Keratinocyte (primary cell): ENCODE measurements around the gene NEBL. TPM values are rescaled to one million over a fixed set of nuclear protein-coding genes. Genes with fewer than 3 reads are reported as not detected.

Experiments
- DNase-seq: peaks from one replicate; pipeline ENCODE4 v3.0.0-alpha.2; 2011; ENCODE audit warnings: low read depth, missing footprints, low spot score
- FAIRE-seq: peaks from 2 replicates; lab custom pipeline; 2011; peaks lifted over from hg19 to GRCh38; lab: Jason Lieb, UNC
- H2AFZ ChIP-seq: 2 replicates; pipeline ENCODE4 v1.6.0; 2012; ENCODE audit warnings: low read length, control low read depth, inconsistent platforms; ENCODE audit not compliant: control insufficient read depth
- H3K27ac ChIP-seq: 2 replicates; pipeline ENCODE4 v1.5.1; 2011; ENCODE audit warnings: low read length; ENCODE audit not compliant: control insufficient read depth, insufficient read depth
- H3K27me3 ChIP-seq: 3 replicates; pipeline ENCODE4 v1.6.0; 2011; ENCODE audit warnings: low read length; ENCODE audit not compliant: control insufficient read depth, insufficient read depth; ENCODE audit errors: extremely low read depth
- H3K36me3 ChIP-seq, 2 experiments: 2 replicates in 1 of 2; 3 replicates in 1 of 2; pipeline ENCODE4 v1.5.1; 2011; ENCODE audit warnings: low read length in 2 of 2, mild to moderate bottlenecking in 1 of 2; ENCODE audit not compliant: control insufficient read depth in 2 of 2, insufficient read depth in 2 of 2; ENCODE audit errors: extremely low read depth in 1 of 2
- H3K4me1 ChIP-seq: 3 replicates; pipeline ENCODE4 v1.5.1; 2011; ENCODE audit warnings: low read length; ENCODE audit not compliant: control insufficient read depth, insufficient read depth; ENCODE audit errors: extremely low read depth
- H3K4me2 ChIP-seq: 3 replicates; pipeline ENCODE4 v1.6.0; 2011; ENCODE audit warnings: low read depth, low read length; ENCODE audit not compliant: control insufficient read depth, insufficient read depth; ENCODE audit errors: extremely low read depth
- H3K4me3 ChIP-seq, 3 experiments: fragments of 200-600 bp in 1 of 3; sonication (generic) in 1 of 3; 2 replicates in 2 of 3; 3 replicates in 1 of 3; pipeline ENCODE4 v1.5.1; 2011 to 2016; ENCODE audit warnings: low read length in 3 of 3, mild to moderate bottlenecking in 3 of 3, control low read depth in 2 of 3, inconsistent platforms in 1 of 3, low read depth in 1 of 3, mixed read lengths in 1 of 3, mixed run types in 1 of 3, moderate library complexity in 1 of 3; ENCODE audit not compliant: control insufficient read depth in 2 of 3, insufficient read depth in 2 of 3; ENCODE audit errors: extremely low read depth in 1 of 3
- H3K79me2 ChIP-seq: 2 replicates; pipeline ENCODE4 v1.6.0; 2012; ENCODE audit warnings: low read length; ENCODE audit not compliant: control insufficient read depth, insufficient read depth
- H3K9ac ChIP-seq: 3 replicates; pipeline ENCODE4 v1.6.0; 2011; ENCODE audit warnings: low read length; ENCODE audit not compliant: control insufficient read depth, insufficient read depth; ENCODE audit errors: extremely low read depth
- H3K9me1 ChIP-seq: 3 replicates; pipeline ENCODE4 v1.6.0; 2011; ENCODE audit warnings: low read length; ENCODE audit not compliant: control insufficient read depth, insufficient read depth; ENCODE audit errors: extremely low read depth
- H3K9me3 ChIP-seq: 2 replicates; pipeline ENCODE4 v1.5.1; 2012; ENCODE audit warnings: low read depth, low read length; ENCODE audit not compliant: control insufficient read depth
- H4K20me1 ChIP-seq: 3 replicates; pipeline ENCODE4 v1.6.0; 2011; ENCODE audit warnings: low read length; ENCODE audit not compliant: control insufficient read depth, insufficient read depth; ENCODE audit errors: extremely low read depth
- CTCF ChIP-seq, 3 experiments: IDR thresholded peaks in 1 of 3; conservative IDR thresholded peaks in 1 of 3; optimal IDR thresholded peaks in 1 of 3; 2 replicates in 2 of 3; 3 replicates in 1 of 3; pipeline versions ENCODE3 to v1.5.1; 2011; ENCODE audit warnings: low read length in 3 of 3, mild to moderate bottlenecking in 3 of 3, moderate library complexity in 2 of 3, control low read depth in 1 of 3, inconsistent platforms in 1 of 3; ENCODE audit not compliant: insufficient read depth in 2 of 3; ENCODE audit errors: extremely low read depth in 1 of 3
- EZH2 ChIP-seq: IDR thresholded peaks from one replicate; pipeline ENCODE4 v1.6.1; 2012; ENCODE audit warnings: inconsistent platforms, mild to moderate bottlenecking, low read length, moderate library complexity
- dilution Hi-C: fragments of 300-500 bp; cut with MboI; formaldehyde crosslinking; loops from one replicate; pipeline ENCODE4 v1.7.0; 2020; ENCODE audit warnings: low sequenced_read_pairs; ENCODE audit not compliant: extremely low pct_ligation_motif_present
- polyA plus RNA-seq, 5 experiments: library from polyadenylated mRNA; depleted of rRNA in 3 of 5; stranded (reverse) in 3 of 5; stranded (forward) in 1 of 5; unstranded in 1 of 5; fragments of >200 nt; gene quantifications; 1 replicate in 1 of 5; 2 replicates in 3 of 5; 3 replicates in 1 of 5; pipeline versions ENCODE4 v1.2.1 to v1.2.3, GENCODE V29; 2011 to 2012; ENCODE audit warnings: missing spikeins in 2 of 5, low read depth in 1 of 5, low replicate concordance in 1 of 5

NEBL gene
- polyA plus RNA-seq, 1 donor (not counting 4 experiments of a cell fraction or from before 2014, with no cell fraction given): 4.5 TPM

- Histone ChIP-seq H3K4me3 (no peak overlapping the region), H3K9me3 (no peaks in the 10 kb centered on the region), H3K36me3 (no peaks in the 10 kb centered on the region), H4K20me1 (no peaks in the 10 kb centered on the region), H3K9ac (no peak overlapping the region), H3K4me2 (no peak overlapping the region), H3K4me1 (no peaks in the 10 kb centered on the region), H3K27me3 (no peaks in the 10 kb centered on the region), H3K79me2 (no peaks in the 10 kb centered on the region), H3K27ac (no peak overlapping the region), H2AFZ (no peak overlapping the region), H3K9me1 (no peaks in the 10 kb centered on the region)
- no peak for TF ChIP-seq EZH2
- TF ChIP-seq CTCF (optimal IDR thresholded peaks at IDR 0.05 in 1 of 3, IDR thresholded peaks at IDR 0.05 in 1 of 3, conservative IDR thresholded peaks at IDR 0.05 in 1 of 3; ENCODE audit: extremely low read depth in 1 of 3, insufficient read depth in 2 of 3, low read length in 3 of 3): no peak
- dilution Hi-C loops: no loop called here
- DNase-seq (no peak), FAIRE-seq (no peak)
Measured at GRCh38 chr10:20852303-20852702, 44.8 kb downstream of the NEBL start.

- Histone ChIP-seq H3K27ac (no peak overlapping the region), H3K27me3 (no peaks in the 10 kb centered on the region), H3K36me3 (no peaks in the 10 kb centered on the region), H3K9me1 (no peaks in the 10 kb centered on the region), H3K4me1 (no peaks in the 10 kb centered on the region), H3K79me2 (no peaks in the 10 kb centered on the region), H3K4me3 (no peak overlapping the region), H2AFZ (no peak overlapping the region), H4K20me1 (no peaks in the 10 kb centered on the region), H3K4me2 (no peak overlapping the region), H3K9me3 (no peaks in the 10 kb centered on the region), H3K9ac (no peak overlapping the region)
- dilution Hi-C loops: no loop called here
- DNase-seq: no peak
- TF ChIP-seq EZH2: no peak
- TF ChIP-seq CTCF (optimal IDR thresholded peaks at IDR 0.05 in 1 of 3, IDR thresholded peaks at IDR 0.05 in 1 of 3, conservative IDR thresholded peaks at IDR 0.05 in 1 of 3; ENCODE audit: extremely low read depth in 1 of 3, insufficient read depth in 2 of 3, low read length in 3 of 3): no peak
- no peak for FAIRE-seq
Measured at GRCh38 chr10:20847512-20847911, 49.6 kb downstream of the NEBL start.
